ENCODE data around the gene RENBP. TPM values are rescaled to one million over a fixed set of nuclear protein-coding genes. Genes with fewer than 3 reads are reported as not detected.
A peak's percentile ranks its signal among the peaks of the same experiment; 100 is the strongest.

The RENBP gene
- total and polyA plus RNA-seq, 2 of the 13 experiments (the other 11 are each of a cell fraction or from before 2014, with no cell fraction given) = 1.4 to 2.6 TPM

- TF ChIP-seq PATZ1 (CRISPR knock-in tag; IDR thresholded peaks at IDR 0.05) (0 out of 2 replicates have a peak, but pooled peaks have one; percentile 24), ARID4A (CRISPR knock-in tag; IDR thresholded peaks at IDR 0.05; ENCODE audit: borderline replicate concordance) (peak; percentile 31; the same call in 1 of the 2 replicates), KLF6 (CRISPR knock-in tag; IDR thresholded peaks at IDR 0.05) (no peak), ZNF781 (CRISPR knock-in tag; IDR thresholded peaks at IDR 0.05; ENCODE audit: borderline replicate concordance, not compliant biosample characterization) (no peak), GTF3A (CRISPR knock-in tag; conservative IDR thresholded peaks at IDR 0.05) (peak; percentile 60; the same call in 1 of the 2 replicates), TRIM22 (IDR thresholded peaks at IDR 0.05) (no peak), BCL3 (CRISPR knock-in tag; IDR thresholded peaks at IDR 0.05) (no peak), ZNF512B (CRISPR knock-in tag; IDR thresholded peaks at IDR 0.05; ENCODE audit: borderline replicate concordance) (no peak), HNF1A (IDR thresholded peaks at IDR 0.05; ENCODE audit: low read depth) (no peak), HNF1A (CRISPR knock-in tag; IDR thresholded peaks at IDR 0.05; ENCODE audit: borderline replicate concordance) (peak; percentile 26; the same call in 1 of the 2 replicates)
Observed at GRCh38 chrX:153947009-153947769, 2.7 kb upstream of the RENBP start (continued).

Measured in HepG2 (cell line).